ENCODE data around the gene COLEC12. TPM values are rescaled to one million over a fixed set of nuclear protein-coding genes. Genes with fewer than 3 reads are reported as not detected.

Gene COLEC12
- total RNA-seq, 4 donors from 2014 or later, result 20.2 to 81.3 (median 29.1) TPM

- intact Hi-C loops (cut with DNase I; ENCODE audit: low total_unique reads), result no loop called here
Observed at GRCh38 chr18:459814-460593, 40.5 kb downstream of the COLEC12 start.

GRCh38 chr18:457521-458412 is 42.7 kb downstream of the COLEC12 start:
- no peaks in the 10 kb centered on the region for H3K4me1 ChIP-seq
- H3K4me3 ChIP-seq, result no peak overlapping the region
- intact Hi-C loops (cut with DNase I; ENCODE audit: low total_unique reads), result no loop called here

More at GRCh38 chr18:459814-460593, 40.5 kb downstream of the COLEC12 start:
- TF ChIP-seq CTCF (IDR thresholded peaks at IDR 0.05) (peak in 1 of 4 experiments; percentile 5), POLR2A (IDR thresholded peaks at IDR 0.05) (no peak)
- Histone ChIP-seq H3K36me3 (no peaks in the 10 kb centered on the region), H3K27me3 (no peaks in the 10 kb centered on the region), H3K4me3 (no peak overlapping the region), H3K4me1 (no peaks in the 10 kb centered on the region), H3K27ac (peak overlapping the region; percentile 71 to 75), H3K9me3 (no peaks in the 10 kb centered on the region)
- DNase-seq, result no peak

GRCh38 chr18:457140-457519 is 43.4 kb downstream of the COLEC12 start:
- no peaks in the 10 kb centered on the region for H3K27me3 ChIP-seq
- no peak for TF ChIP-seq POLR2A (IDR thresholded peaks at IDR 0.05)
- no peak for TF ChIP-seq CTCF (IDR thresholded peaks at IDR 0.05)
- intact Hi-C loops (cut with DNase I; ENCODE audit: low total_unique reads), result no loop called here
- no peak overlapping the region for H3K4me3 ChIP-seq
- peak overlapping the region; percentile 78 to 83 for H3K27ac ChIP-seq
- H3K9me3 ChIP-seq, result peaks cover 0 to 3% of the 10 kb centered on the region in 2 donors
- peak; percentile 38 to 43 for DNase-seq
- no peaks in the 10 kb centered on the region for H3K4me1 ChIP-seq
- H3K36me3 ChIP-seq, result no peaks in the 10 kb centered on the region

More at GRCh38 chr18:457521-458412, 42.7 kb downstream of the COLEC12 start:
- no peaks in the 10 kb centered on the region for H3K9me3 ChIP-seq
- H3K27ac ChIP-seq, result peak overlapping the region; percentile 78 to 83
- no peaks in the 10 kb centered on the region for H3K36me3 ChIP-seq
- no peaks in the 10 kb centered on the region for H3K27me3 ChIP-seq
- TF ChIP-seq POLR2A (IDR thresholded peaks at IDR 0.05), result no peak
- no peak for TF ChIP-seq CTCF (IDR thresholded peaks at IDR 0.05)
- no peak for DNase-seq

- Histone ChIP-seq H3K4me1 (no peaks in the 10 kb centered on the region), H3K9me3 (peaks cover 0 to 5% of the 10 kb centered on the region in 2 donors), H3K36me3 (no peaks in the 10 kb centered on the region), H3K27me3 (no peaks in the 10 kb centered on the region), H3K27ac (peak overlapping the region; percentile 78 to 83), H3K4me3 (no peak overlapping the region)
- TF ChIP-seq CTCF (IDR thresholded peaks at IDR 0.05) (no peak), POLR2A (IDR thresholded peaks at IDR 0.05) (no peak)
- peak; percentile 77 to 80 for DNase-seq
- intact Hi-C loops (cut with DNase I; ENCODE audit: low total_unique reads), result no loop called here
Observed at GRCh38 chr18:456361-457139, 44.0 kb downstream of the COLEC12 start.
